ENCODE measurements around the gene ZNF778. TPM values are rescaled to one million over a fixed set of nuclear protein-coding genes. Genes with fewer than 3 reads are reported as not detected.

The ZNF778 gene
- total and polyA plus RNA-seq, 2 of the 13 experiments (the other 11 are each of a cell fraction or from before 2014, with no cell fraction given): 3.8 to 7.2 TPM

DNA sequence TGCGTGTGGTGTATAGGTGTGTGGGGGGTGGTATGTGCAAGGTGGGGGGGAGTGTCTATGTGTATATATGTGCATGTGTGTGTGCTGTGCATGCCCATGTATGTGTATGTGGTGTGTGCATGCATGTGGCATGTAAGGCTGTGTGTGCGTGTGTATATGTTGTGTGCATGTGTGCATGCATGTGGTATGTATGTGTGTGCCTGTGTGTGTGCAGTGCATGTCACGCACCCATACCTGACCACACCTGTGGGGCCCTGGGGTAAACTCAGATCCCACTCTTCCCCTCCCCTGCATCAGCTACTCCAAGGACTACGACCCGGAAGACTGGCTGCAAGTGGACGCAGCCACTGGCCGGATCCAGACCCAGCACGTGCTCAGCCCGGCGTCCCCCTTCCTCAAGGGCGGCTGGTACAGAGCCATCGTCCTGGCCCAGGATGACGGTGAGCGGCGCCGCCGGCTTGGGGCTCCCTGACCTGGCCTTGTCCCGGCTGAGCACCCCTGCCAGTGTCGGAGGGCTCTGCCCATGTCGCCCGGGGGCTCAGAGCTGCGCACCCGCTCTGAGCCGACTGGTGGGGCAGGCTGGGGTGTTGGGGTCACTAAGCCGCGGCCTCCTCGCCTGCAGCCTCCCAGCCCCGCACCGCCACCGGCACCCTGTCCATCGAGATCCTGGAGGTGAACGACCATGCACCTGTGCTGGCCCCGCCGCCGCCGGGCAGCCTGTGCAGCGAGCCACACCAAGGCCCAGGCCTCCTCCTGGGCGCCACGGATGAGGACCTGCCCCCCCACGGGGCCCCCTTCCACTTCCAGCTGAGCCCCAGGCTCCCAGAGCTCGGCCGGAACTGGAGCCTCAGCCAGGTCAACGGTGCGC lies 26.2 kb upstream of the ZNF778 start (continued):
- TF ChIP-seq TBL1XR1 (IDR thresholded peaks at IDR 0.05; ENCODE audit: borderline replicate concordance, low read length, partially characterized antibody): no peak
- TF ChIP-seq ETS1 (CRISPR knock-in tag; IDR thresholded peaks at IDR 0.05): no peak
- peak; percentile 12; the same call in 1 of the 2 replicates for TF ChIP-seq CHD4 (IDR thresholded peaks at IDR 0.05; ENCODE audit: borderline replicate concordance, low read length)
- TF ChIP-seq, protein P1, sequence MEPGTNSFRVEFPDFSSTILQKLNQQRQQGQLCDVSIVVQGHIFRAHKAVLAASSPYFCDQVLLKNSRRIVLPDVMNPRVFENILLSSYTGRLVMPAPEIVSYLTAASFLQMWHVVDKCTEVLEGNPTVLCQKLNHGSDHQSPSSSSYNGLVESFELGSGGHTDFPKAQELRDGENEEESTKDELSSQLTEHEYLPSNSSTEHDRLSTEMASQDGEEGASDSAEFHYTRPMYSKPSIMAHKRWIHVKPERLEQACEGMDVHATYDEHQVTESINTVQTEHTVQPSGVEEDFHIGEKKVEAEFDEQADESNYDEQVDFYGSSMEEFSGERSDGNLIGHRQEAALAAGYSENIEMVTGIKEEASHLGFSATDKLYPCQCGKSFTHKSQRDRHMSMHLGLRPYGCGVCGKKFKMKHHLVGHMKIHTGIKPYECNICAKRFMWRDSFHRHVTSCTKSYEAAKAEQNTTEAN (CRISPR knock-in tag; conservative IDR thresholded peaks at IDR 0.05): no peak
- TF ChIP-seq POLR2A (IDR thresholded peaks at IDR 0.05; ENCODE audit: insufficient read depth in 1 of 2, low read depth in 2 of 2, low read length in 2 of 2): peak in 1 of 2 experiments; percentile 68; a peak in 2 of 4 replicates
- no peak for TF ChIP-seq SKI (IDR thresholded peaks at IDR 0.05; ENCODE audit: partially characterized antibody)
- peak; percentile 41 for TF ChIP-seq ZEB1 (IDR thresholded peaks at IDR 0.05; ENCODE audit: insufficient replicate concordance, low read depth)
- TF ChIP-seq ZNF782 (CRISPR knock-in tag; IDR thresholded peaks at IDR 0.05; ENCODE audit: borderline replicate concordance): peak; percentile 45; the same call in 1 of the 2 replicates
- TF ChIP-seq MZF1 (CRISPR knock-in tag; IDR thresholded peaks at IDR 0.05; ENCODE audit: borderline replicate concordance): 0 out of 2 replicates have a peak, but pooled peaks have one; percentile 15
- TF ChIP-seq, protein P2, sequence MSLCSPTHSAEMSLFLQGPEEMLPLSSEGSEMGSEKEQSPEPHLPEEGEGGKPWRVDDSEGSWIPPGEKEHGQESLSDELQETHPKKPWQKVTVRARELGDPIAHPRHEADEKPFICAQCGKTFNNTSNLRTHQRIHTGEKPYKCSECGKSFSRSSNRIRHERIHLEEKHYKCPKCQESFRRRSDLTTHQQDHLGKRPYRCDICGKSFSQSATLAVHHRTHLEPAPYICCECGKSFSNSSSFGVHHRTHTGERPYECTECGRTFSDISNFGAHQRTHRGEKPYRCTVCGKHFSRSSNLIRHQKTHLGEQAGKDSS (CRISPR knock-in tag; IDR thresholded peaks at IDR 0.05; ENCODE audit: borderline replicate concordance, low read depth): peak; percentile 90
- no peak for TF ChIP-seq RBM22 (optimal IDR thresholded peaks at IDR 0.05; ENCODE audit: low read length)
- peak; percentile 72; the same call in 1 of the 2 replicates for TF ChIP-seq ZNF350 (CRISPR knock-in tag; IDR thresholded peaks at IDR 0.05; ENCODE audit: borderline replicate concordance, low read depth)
- peak; percentile 81 for TF ChIP-seq MNT (IDR thresholded peaks at IDR 0.05)
- peak; percentile 71 for TF ChIP-seq ELF3 (CRISPR knock-in tag; IDR thresholded peaks at IDR 0.05)
- TF ChIP-seq HDAC2 (CRISPR knock-in tag; IDR thresholded peaks at IDR 0.05): peak; percentile 78; the same call in 1 of the 2 replicates
- TF ChIP-seq BHLHE40 (IDR thresholded peaks at IDR 0.05; ENCODE audit: low read length): peak; percentile 89
- TF ChIP-seq ZNF605 (CRISPR knock-in tag; IDR thresholded peaks at IDR 0.05): peak; percentile 81
- no peak for TF ChIP-seq ZNF75D (CRISPR knock-in tag; IDR thresholded peaks at IDR 0.05; ENCODE audit: borderline replicate concordance)
- TF ChIP-seq ZC3H4 (CRISPR knock-in tag; IDR thresholded peaks at IDR 0.05; ENCODE audit: borderline replicate concordance): peak; percentile 57; the same call in 1 of the 2 replicates
- 0 out of 2 replicates have a peak, but pooled peaks have one; percentile 25 for TF ChIP-seq NR2C2 (CRISPR knock-in tag; IDR thresholded peaks at IDR 0.05; ENCODE audit: borderline replicate concordance)
- peak; percentile 81; the same call in 1 of the 2 replicates for TF ChIP-seq NR0B2 (CRISPR knock-in tag; IDR thresholded peaks at IDR 0.05)
- peak; percentile 86 for TF ChIP-seq AKAP8 (CRISPR knock-in tag; IDR thresholded peaks at IDR 0.05)

All from HepG2 (cell line).